Mucosa of descending colon (tissue), 3 donors: ENCODE data around the gene PLAAT4. TPM values are rescaled to one million over a fixed set of nuclear protein-coding genes. Genes with fewer than 3 reads are reported as not detected.

Experiments used
- ATAC-seq: fragments of 200-7000 bp; cut with Tn5 transposase; one replicate; pipeline ENCODE4 v1.9.1; 2020; ENCODE audit warnings: mild to moderate bottlenecking, moderate library complexity
- DNase-seq, 3 donors: peaks; one replicate each; pipeline ENCODE4 v3.0.0-alpha.2; 2020
- H3K36me3 ChIP-seq: fragments of 200-600 bp; one replicate; pipeline ENCODE4 v1.8.0; 2021; ENCODE audit warnings: low read depth, mild to moderate bottlenecking
- H3K4me1 ChIP-seq: fragments of 200-600 bp; one replicate; pipeline ENCODE4 v1.8.0; 2021; ENCODE audit warnings: low read depth, mild to moderate bottlenecking
- H3K4me3 ChIP-seq: fragments of 200-600 bp; one replicate; pipeline ENCODE4 v1.8.0; 2021; ENCODE audit warnings: mild to moderate bottlenecking
- H3K9me3 ChIP-seq: fragments of 200-600 bp; one replicate; pipeline ENCODE4 v1.8.0; 2021; ENCODE audit warnings: mild to moderate bottlenecking
- CTCF ChIP-seq: fragments of 200-600 bp; IDR thresholded peaks from one replicate; pipeline ENCODE4 v1.8.0; 2022; ENCODE audit warnings: antibody characterized with exemption, mild to moderate bottlenecking
- intact Hi-C, 2 donors: fragments of 100-400 bp; cut with DNase I in 1 of 2; cut with micrococcal nuclease in 1 of 2; formaldehyde crosslinking; loops; one replicate each; pipeline versions ENCODE4 v1.11.0 to v1.11.1; 2022; cut with DNase I, micrococcal nuclease
- total RNA-seq, 3 donors: library from RNA; stranded (reverse); fragmentation: NEBNext Ultra II Directional in 2 of 3; extraction: Animal tissue kit (Norgen Biotek cat#: 25700) in 2 of 3; gene quantifications; one replicate each; pipeline versions ENCODE4 v1.2.1 to v1.2.4, GENCODE V29; 2021 to 2023
- donor health status: DM: no; HTN: no; CAD: no; lungs with moderate emphysema.
- donor health status: DM: no; HTN: no; CAD: no.
- donor health status: DM: no; HTN: yes; CAD: no.

The PLAAT4 gene
- total RNA-seq, 3 donors from 2014 or later = 57.0 to 99.0 (median 96.7) TPM

GRCh38 chr11:63501236-63501635 lies 35.4 kb upstream of the PLAAT4 start:
- Histone ChIP-seq H3K4me3 (no peak overlapping the region), H3K9me3 (peaks cover 15% of the 10 kb centered on the region), H3K36me3 (no peaks in the 10 kb centered on the region), H3K4me1 (no peaks in the 10 kb centered on the region)
- intact Hi-C loops = no loop called here
- TF ChIP-seq CTCF = no peak
- ATAC-seq (no peak), DNase-seq (no peak)

GRCh38 chr11:63502252-63502820 lies 34.3 kb upstream of the PLAAT4 start:
- Histone ChIP-seq H3K4me1 (no peaks in the 10 kb centered on the region), H3K4me3 (no peak overlapping the region), H3K9me3 (peaks cover 15% of the 10 kb centered on the region), H3K36me3 (no peaks in the 10 kb centered on the region)
- no peak for ATAC-seq
- intact Hi-C loops = no loop called here
- no peak for DNase-seq
- TF ChIP-seq CTCF = no peak

- no peaks in the 10 kb centered on the region for H3K36me3 ChIP-seq
- intact Hi-C loops = no loop called here
- ATAC-seq (peak; percentile 38), DNase-seq (no peak)
- no peak for TF ChIP-seq CTCF
- H3K4me1 ChIP-seq = no peaks in the 10 kb centered on the region
- peaks cover 15% of the 10 kb centered on the region for H3K9me3 ChIP-seq
- H3K4me3 ChIP-seq = no peak overlapping the region
Measured at GRCh38 chr11:63503492-63503891, 33.1 kb upstream of the PLAAT4 start.

GRCh38 chr11:63504054-63504453 lies 32.6 kb upstream of the PLAAT4 start:
- no peak for TF ChIP-seq CTCF

GRCh38 chr11:63504933-63505586 lies 31.5 kb upstream of the PLAAT4 start:
- no peak overlapping the region for H3K4me3 ChIP-seq
- no peaks in the 10 kb centered on the region for H3K4me1 ChIP-seq
- ATAC-seq (no peak), DNase-seq (no peak)
- no peaks in the 10 kb centered on the region for H3K36me3 ChIP-seq
- TF ChIP-seq CTCF = no peak
- H3K9me3 ChIP-seq = peaks cover 5% of the 10 kb centered on the region
- intact Hi-C loops = no loop called here

More at GRCh38 chr11:63504054-63504453, 32.6 kb upstream of the PLAAT4 start:
- intact Hi-C loops = no loop called here
- H3K36me3 ChIP-seq = no peaks in the 10 kb centered on the region
- peaks cover 15% of the 10 kb centered on the region for H3K9me3 ChIP-seq
- H3K4me1 ChIP-seq = no peaks in the 10 kb centered on the region
- ATAC-seq (no peak), DNase-seq (no peak)
- no peak overlapping the region for H3K4me3 ChIP-seq
